Activated CD8-positive, alpha-beta memory T cell treated with anti-CD3 and anti-CD28 coated beads, Interleukin-2, amount 10 ng/mL, durations not matched to agents 7 days and 5 days (primary cell): ENCODE data around the gene ARHGAP10. TPM values are rescaled to one million over a fixed set of nuclear protein-coding genes. Genes with fewer than 3 reads are reported as not detected.

Source experiments
- ATAC-seq: fragments of 150-1000 bp; cut with Tn5 transposase; one replicate; pipeline ENCODE4 v1.10.0; 2021; ENCODE audit warnings: moderate library complexity
- CTCF ChIA-PET: fragments of 350-600 bp; sonication (Branson Sonifier 250); formaldehyde crosslinking; loops from one replicate; lab custom pipeline; 2021; ENCODE audit warnings: antibody characterized with exemption; lab: Charles Lee
- DNase-seq: peaks from one replicate; pipeline ENCODE4 v3.0.0-alpha.2; 2020
- H3K27ac Mint-ChIP-seq: one replicate; pipeline ENCODE4 v1.8.0; 2021; ENCODE audit warnings: mild to moderate bottlenecking, mixed read lengths
- H3K27me3 Mint-ChIP-seq: one replicate; pipeline ENCODE4 v1.8.0; 2021; ENCODE audit warnings: mixed read lengths
- H3K36me3 Mint-ChIP-seq: one replicate; pipeline ENCODE4 v1.8.0; 2021; ENCODE audit warnings: mild to moderate bottlenecking, mixed read lengths
- H3K4me1 Mint-ChIP-seq: one replicate; pipeline ENCODE4 v1.8.0; 2021; ENCODE audit warnings: mixed read lengths
- H3K4me3 Mint-ChIP-seq: one replicate; pipeline ENCODE4 v1.8.0; 2021; ENCODE audit warnings: mild to moderate bottlenecking, moderate library complexity, mixed read lengths
- H3K9me3 Mint-ChIP-seq: one replicate; pipeline ENCODE4 v1.8.0; 2022; ENCODE audit warnings: low read depth, mixed read lengths
- total RNA-seq, 2 experiments: library from RNA; stranded (reverse); gene quantifications; one replicate each; pipeline ENCODE4 v1.2.3, GENCODE V29; 2021

ARHGAP10 gene
- total RNA-seq, 2 experiments from 2014 or later = 12.1 to 18.8 TPM

DNA sequence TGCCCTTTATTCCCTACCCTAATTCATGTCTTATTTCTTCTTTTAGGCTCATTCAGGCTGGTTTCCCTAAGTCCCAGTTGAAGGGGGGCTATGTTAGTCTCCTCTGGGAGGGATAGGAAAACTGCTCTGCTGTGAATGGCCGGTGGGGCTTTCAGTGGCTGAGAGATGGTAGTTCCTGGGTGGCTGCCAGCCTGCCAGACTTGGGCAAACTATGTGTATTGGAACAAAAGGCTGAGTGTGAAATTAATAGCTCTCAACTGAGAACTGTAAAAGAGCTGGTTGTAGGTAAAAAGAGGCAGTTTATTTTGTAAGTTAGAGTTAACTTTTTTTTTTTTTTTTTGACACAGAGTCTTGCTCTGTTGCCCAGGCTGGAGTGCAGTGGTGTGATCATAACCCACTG is 28.8 kb downstream of the ARHGAP10 start:
- Mint-ChIP-seq H3K36me3 (peaks cover 4% of the 10 kb centered on the region), H3K9me3 (no peaks in the 10 kb centered on the region), H3K4me1 (peaks cover 21% of the 10 kb centered on the region), H3K4me3 (no peak overlapping the region), H3K27ac (no peak overlapping the region), H3K27me3 (no peaks in the 10 kb centered on the region)
- CTCF ChIA-PET = interaction anchor here (0.9 kb wide), 1 partner anchor 29 kb away, joined by 3 read pairs; the partner anchor contains the start of gene ARHGAP10
- no peak for DNase-seq
- no peak for ATAC-seq

DNA sequence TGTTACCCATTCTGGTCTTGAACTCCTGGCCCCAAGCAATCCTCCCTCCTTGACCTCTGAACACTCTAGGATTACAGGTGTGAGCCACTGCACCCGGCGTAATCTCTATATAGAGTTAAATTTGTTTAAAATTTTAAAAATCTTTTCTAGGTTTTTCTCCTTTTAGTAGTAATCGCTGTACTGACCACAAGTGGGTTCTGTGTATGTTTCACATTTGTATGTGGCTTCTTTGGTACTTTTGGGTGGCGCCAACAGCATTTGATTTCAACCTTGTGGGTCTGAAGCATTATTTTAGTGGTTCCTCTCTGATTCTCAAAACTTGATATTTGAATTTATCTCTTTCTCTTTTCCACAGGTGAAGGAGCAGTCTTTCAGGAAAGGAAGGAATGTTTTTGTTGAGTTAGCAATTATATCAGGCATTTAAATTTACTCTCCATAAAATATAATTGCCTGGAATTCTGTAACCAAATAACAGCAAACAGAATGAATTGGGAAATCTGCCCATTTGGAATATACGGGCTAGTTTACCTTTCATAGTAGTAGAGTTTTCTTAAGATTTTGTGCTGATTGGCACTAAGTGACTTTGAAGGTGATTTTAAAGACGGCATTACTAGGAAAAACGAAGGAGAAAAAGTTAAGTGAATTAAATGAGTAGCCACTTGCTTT is 29.5 kb downstream of the ARHGAP10 start:
- CTCF ChIA-PET = interaction anchor here (1.4 kb wide), 1 partner anchor 8 kb away, joined by 6 read pairs; no protein-coding TSS in a partner anchor
- peaks cover 4% of the 10 kb centered on the region for H3K36me3 Mint-ChIP-seq
- no peak overlapping the region for H3K27ac Mint-ChIP-seq
- DNase-seq = no peak
- ATAC-seq = no peak
- H3K4me1 Mint-ChIP-seq = peaks cover 15% of the 10 kb centered on the region
- H3K4me3 Mint-ChIP-seq = no peak overlapping the region
- H3K9me3 Mint-ChIP-seq = no peaks in the 10 kb centered on the region
- H3K27me3 Mint-ChIP-seq = no peaks in the 10 kb centered on the region

DNA sequence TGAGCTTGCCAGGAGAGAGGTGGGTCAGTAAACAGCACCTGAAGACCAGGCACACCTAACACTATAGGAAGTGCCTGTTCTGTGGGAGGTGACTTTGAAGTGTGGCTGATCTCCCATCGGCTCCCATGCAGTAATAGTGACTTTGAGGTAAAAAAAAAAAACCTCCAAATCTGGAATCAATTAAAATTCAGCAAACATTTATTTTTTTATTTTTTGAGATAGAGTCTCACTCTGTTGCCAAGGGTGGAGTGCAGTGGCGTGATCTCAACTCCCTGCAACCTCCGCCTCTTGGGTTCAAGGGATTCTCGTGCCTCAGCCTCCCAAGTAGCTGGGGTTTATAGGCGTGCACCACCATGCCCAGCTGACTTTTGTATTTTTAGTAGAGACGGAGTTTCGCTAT is 32.4 kb downstream of the ARHGAP10 start:
- ATAC-seq = no peak

DNA sequence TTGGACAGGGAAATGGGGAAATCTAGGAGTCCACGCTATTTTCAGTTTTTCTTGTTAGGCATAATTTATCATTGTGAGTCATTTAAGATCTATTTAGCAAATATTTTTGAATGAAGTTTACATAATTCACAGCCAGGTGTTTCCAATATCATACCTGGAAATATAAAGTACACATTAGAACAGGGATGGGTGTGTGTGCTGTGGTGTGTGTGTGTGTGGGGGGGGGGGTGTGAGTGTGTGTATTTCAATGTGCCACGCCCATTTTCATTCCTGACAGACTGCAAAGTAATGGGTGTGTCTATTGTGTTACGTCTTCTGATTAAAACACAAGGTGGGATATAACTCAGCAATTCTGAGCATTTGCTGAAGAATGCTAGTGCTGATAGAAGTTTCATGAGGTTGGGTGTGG is 33.2 kb downstream of the ARHGAP10 start:
- Mint-ChIP-seq H3K27me3 (no peaks in the 10 kb centered on the region), H3K27ac (no peak overlapping the region), H3K4me1 (peaks cover 18% of the 10 kb centered on the region), H3K36me3 (no peaks in the 10 kb centered on the region), H3K9me3 (no peaks in the 10 kb centered on the region), H3K4me3 (no peak overlapping the region)
- DNase-seq (no peak), ATAC-seq (no peak)
- CTCF ChIA-PET = interaction anchor here (0.7 to 1.0 kb wide), 2 partner anchors 15 to 102 kb away, joined by 3 to 5 read pairs; no protein-coding TSS in a partner anchor

More for the DNA sequence above, 32.4 kb downstream of the ARHGAP10 start:
- DNase-seq = no peak
- H3K9me3 Mint-ChIP-seq = no peaks in the 10 kb centered on the region
- H3K4me1 Mint-ChIP-seq = peaks cover 19% of the 10 kb centered on the region
- no peak overlapping the region for H3K4me3 Mint-ChIP-seq
- H3K36me3 Mint-ChIP-seq = no peaks in the 10 kb centered on the region
- no peaks in the 10 kb centered on the region for H3K27me3 Mint-ChIP-seq
- CTCF ChIA-PET = interaction anchor here (0.8 to 1.0 kb wide), 2 partner anchors 16 to 18 kb away, joined by 3 read pairs; no protein-coding TSS in a partner anchor
- no peak overlapping the region for H3K27ac Mint-ChIP-seq

DNA sequence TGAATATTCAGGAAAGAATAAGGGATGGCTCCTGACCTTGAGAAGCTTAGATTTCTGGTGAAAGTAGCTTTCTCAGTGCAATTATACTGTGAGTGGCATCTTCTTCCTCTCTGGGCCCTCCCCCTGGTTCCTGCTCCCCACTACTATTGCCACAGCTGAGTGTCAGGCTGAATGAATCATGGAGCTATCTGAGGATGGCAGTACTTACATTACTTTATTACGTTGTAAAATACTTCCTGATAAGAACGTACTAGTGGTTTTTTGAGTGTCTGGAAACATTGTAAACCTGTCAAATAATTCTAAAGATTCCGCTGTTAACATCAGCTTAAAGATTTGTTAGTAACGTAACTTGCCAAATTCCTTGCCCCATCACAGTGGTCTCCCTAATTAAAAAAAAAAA is 36.2 kb downstream of the ARHGAP10 start:
- no peaks in the 10 kb centered on the region for H3K9me3 Mint-ChIP-seq
- no peak for DNase-seq
- H3K27me3 Mint-ChIP-seq = no peaks in the 10 kb centered on the region
- CTCF ChIA-PET = interaction anchor here (2.0 kb wide), 1 partner anchor 99 kb away, joined by 6 read pairs; no protein-coding TSS in a partner anchor
- ATAC-seq = no peak
- peaks cover 7% of the 10 kb centered on the region for H3K4me1 Mint-ChIP-seq
- H3K27ac Mint-ChIP-seq = no peak overlapping the region
- H3K4me3 Mint-ChIP-seq = no peak overlapping the region
- H3K36me3 Mint-ChIP-seq = no peaks in the 10 kb centered on the region

DNA sequence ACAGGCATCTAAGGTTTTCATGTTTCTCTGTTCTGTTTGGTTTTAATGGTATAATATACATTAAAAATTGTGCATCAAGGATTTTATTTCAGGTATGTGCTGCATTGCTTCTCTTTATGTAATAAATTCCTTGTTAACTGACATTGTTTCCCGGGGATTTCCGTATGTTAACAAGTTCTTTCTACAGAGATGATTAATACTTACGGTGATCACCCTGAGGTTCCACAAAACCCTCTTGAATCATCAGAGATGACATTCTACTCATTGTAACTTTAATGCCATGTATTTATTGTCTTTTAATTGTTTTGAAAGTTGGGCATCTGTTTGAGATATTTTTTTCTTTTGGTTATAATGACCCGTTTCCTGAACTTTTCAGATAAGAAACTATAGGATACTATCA is 37.5 kb downstream of the ARHGAP10 start:
- H3K27me3 Mint-ChIP-seq = no peaks in the 10 kb centered on the region
- no peaks in the 10 kb centered on the region for H3K36me3 Mint-ChIP-seq
- H3K4me1 Mint-ChIP-seq = peaks cover 10% of the 10 kb centered on the region
- DNase-seq (no peak), ATAC-seq (no peak)
- no peaks in the 10 kb centered on the region for H3K9me3 Mint-ChIP-seq
- no peak overlapping the region for H3K27ac Mint-ChIP-seq
- no peak overlapping the region for H3K4me3 Mint-ChIP-seq
- CTCF ChIA-PET = interaction anchor here (1.2 kb wide), 1 partner anchor 98 kb away, joined by 4 read pairs; no protein-coding TSS in a partner anchor

DNA sequence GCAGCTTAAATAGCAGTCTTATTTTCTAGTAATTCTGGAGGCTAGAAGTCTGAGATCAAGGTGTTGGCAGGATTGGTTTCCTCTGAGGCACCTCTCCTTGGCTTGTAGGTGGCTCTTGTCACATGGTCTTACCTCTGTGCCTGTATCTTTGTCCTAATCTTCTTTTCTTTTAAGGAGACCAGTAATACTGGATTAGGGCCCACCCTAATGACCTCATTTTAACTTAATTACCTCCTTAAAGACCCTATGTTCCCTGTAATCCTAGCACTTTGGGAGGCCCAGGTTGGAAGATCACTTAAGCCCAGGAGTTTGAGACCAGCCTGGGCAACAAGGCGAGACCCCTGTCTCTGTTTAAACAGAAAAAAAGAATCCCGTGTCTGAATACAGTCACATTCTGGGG is 38.9 kb downstream of the ARHGAP10 start:
- Mint-ChIP-seq H3K4me3 (no peak overlapping the region), H3K27me3 (no peaks in the 10 kb centered on the region), H3K4me1 (peaks cover 10% of the 10 kb centered on the region), H3K36me3 (no peaks in the 10 kb centered on the region), H3K27ac (no peak overlapping the region), H3K9me3 (no peaks in the 10 kb centered on the region)
- CTCF ChIA-PET = interaction anchor here (1.1 to 1.2 kb wide), 2 partner anchors 15 to 96 kb away, joined by 3 to 4 read pairs; no protein-coding TSS in a partner anchor
- DNase-seq (no peak), ATAC-seq (no peak)

DNA sequence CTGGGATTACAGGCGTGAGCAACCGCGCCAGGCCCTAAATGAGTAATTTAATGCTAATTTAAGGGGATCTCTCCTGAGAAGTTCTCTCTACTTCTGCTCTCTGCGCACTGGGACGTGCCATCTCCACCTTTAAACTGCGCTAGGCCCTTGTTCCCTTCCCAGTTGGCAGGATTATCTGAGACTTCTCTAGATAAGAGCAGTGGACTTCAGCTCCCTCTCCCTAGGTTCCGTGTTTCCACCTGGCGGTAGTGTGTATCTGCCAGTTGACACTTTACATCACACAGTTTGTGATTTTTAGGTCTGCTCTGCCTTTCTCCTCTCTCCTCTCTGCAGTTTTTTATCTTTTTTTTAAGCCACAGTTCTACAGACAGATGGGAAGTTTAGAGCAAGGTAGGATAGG is 40.2 kb downstream of the ARHGAP10 start:
- H3K27me3 Mint-ChIP-seq = no peaks in the 10 kb centered on the region
- CTCF ChIA-PET = no interaction called here
- no peak overlapping the region for H3K27ac Mint-ChIP-seq
- no peak overlapping the region for H3K4me3 Mint-ChIP-seq
- peaks cover 10% of the 10 kb centered on the region for H3K4me1 Mint-ChIP-seq
- H3K36me3 Mint-ChIP-seq = no peaks in the 10 kb centered on the region
- no peak for ATAC-seq
- no peak for DNase-seq
- H3K9me3 Mint-ChIP-seq = no peaks in the 10 kb centered on the region

DNA sequence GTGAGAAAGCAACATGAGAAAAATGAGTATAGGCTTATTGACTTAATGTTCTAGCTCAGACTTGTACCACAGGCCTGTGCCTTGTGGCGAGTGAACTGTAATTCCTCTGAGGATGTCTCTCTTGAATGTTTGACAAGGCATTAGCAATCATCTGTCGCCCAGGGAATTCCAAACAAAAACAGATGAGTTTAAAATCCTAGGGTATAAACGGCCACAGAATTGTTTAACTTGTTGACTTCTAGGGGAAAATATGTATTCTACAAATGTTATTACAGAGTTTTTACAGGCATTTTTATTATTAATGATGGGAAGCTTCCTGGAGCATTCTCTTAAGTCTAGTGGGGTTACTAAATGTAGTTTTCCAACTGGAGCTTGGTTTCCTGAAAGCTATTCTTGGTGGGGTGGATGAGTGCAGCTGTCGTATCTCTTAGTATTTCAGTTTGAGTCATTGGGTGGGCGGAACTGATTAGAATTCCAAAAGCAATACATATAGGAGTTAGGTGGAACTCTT is 40.6 kb downstream of the ARHGAP10 start:
- H3K9me3 Mint-ChIP-seq = no peaks in the 10 kb centered on the region
- peaks cover 13% of the 10 kb centered on the region for H3K4me1 Mint-ChIP-seq

DNA sequence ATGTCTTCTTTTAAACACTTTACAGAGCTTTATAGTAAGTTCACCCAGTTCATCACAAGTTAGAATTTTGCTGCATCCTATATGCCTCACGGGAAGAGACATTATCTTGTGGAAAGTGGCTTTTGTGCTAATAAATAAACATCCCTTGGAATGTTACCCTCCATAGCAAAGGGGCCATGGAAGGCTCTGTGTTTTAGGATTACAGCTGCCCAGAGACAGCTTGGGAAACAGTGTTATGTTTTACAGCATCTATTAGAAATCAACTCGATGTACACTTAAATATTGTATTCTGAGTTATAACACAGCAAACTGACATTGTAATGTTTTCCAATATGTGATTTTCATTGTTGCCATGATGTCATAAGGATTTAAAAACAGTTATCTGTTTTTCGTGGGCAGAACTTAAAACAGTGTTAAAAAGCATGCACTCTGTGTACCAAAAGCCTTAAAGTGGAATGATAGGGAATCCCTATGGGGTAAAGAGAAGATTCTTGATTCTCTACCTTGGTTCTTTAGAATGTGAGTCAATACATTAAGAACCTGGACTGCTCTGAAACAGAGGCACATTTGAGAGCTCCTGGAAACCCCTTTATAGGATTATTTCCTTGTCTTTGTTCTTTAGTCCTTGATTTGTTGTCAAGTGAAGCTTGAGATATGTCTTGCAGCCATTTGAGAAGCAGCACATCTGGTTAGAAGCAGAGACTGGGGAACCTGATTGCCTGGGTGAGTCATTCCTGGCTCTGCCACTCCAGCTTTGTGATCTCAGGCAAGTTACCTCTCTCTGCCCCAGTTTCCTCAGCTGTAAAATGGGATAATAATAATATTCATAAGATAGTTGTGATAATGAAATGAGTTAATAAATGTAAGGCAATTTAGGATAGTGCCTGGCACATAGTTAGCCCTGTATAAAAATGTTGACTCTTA is 41.6 kb downstream of the ARHGAP10 start:
- no peak overlapping the region for H3K27ac Mint-ChIP-seq
- CTCF ChIA-PET = no interaction called here
- no peaks in the 10 kb centered on the region for H3K36me3 Mint-ChIP-seq
- no peaks in the 10 kb centered on the region for H3K9me3 Mint-ChIP-seq
- no peak for ATAC-seq
- H3K27me3 Mint-ChIP-seq = no peaks in the 10 kb centered on the region
- peaks cover 19% of the 10 kb centered on the region for H3K4me1 Mint-ChIP-seq
- DNase-seq = no peak
- no peak overlapping the region for H3K4me3 Mint-ChIP-seq

More for the DNA sequence above, 40.6 kb downstream of the ARHGAP10 start:
- ATAC-seq (no peak), DNase-seq (no peak)
- no peaks in the 10 kb centered on the region for H3K27me3 Mint-ChIP-seq
- no peaks in the 10 kb centered on the region for H3K36me3 Mint-ChIP-seq
- CTCF ChIA-PET = no interaction called here
- no peak overlapping the region for H3K4me3 Mint-ChIP-seq
- no peak overlapping the region for H3K27ac Mint-ChIP-seq

DNA sequence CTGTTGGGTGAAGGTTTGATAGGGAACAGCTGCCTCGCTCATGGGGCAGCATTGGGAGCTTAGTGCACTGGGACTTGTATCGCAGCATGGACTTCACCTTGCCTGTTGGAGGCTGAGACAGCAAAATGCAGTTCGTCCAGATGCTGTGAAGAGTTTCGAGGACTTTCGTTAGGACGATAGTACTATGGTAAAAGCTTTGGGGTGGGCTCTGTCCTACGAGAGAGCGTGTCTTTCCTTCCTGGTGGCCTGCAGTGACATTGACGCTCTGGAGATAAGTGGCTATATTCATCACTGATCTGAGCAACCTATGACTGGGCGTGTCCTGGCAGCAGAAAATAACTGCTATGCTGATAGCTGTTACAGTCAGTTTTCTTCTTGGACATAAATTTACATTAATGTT is 44.8 kb downstream of the ARHGAP10 start:
- ATAC-seq (no peak), DNase-seq (no peak)
- Mint-ChIP-seq H3K36me3 (no peaks in the 10 kb centered on the region), H3K4me1 (peaks cover 28% of the 10 kb centered on the region), H3K27ac (no peak overlapping the region), H3K4me3 (no peak overlapping the region), H3K9me3 (no peaks in the 10 kb centered on the region), H3K27me3 (no peaks in the 10 kb centered on the region)
- CTCF ChIA-PET = interaction anchor here (0.9 kb wide), 1 partner anchor 90 kb away, joined by 3 read pairs; no protein-coding TSS in a partner anchor

DNA sequence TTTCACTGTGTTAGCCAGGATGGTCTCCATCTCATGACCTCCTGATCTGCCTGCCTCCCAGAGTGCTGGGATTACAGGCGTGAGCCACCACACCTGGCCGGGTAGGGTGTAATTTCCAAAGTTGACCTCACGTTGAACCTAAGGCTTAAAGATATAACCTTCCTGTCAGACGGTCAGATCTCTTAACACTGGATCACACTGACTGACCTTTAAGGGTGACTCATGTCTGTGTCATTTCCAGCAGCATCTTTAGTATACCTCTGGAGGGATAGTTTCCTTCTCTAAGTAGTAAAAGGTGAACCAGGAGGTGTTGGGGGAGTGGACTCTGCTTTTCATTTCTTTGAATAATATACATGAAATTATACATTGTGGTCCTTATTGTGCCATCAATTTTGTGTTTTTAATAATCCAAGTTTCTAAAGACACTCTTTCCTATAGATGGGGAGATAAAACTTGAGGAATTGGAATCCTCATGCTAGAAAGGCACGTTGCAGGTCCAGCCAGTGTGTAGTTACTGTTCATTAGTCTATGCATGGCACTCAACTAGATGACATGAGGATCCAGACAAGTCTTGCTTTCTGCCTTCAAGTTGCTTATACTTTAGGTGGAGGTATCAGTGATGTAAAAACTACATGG is 45.7 kb downstream of the ARHGAP10 start:
- Mint-ChIP-seq H3K9me3 (no peaks in the 10 kb centered on the region), H3K4me1 (peaks cover 36% of the 10 kb centered on the region), H3K36me3 (no peaks in the 10 kb centered on the region), H3K27ac (no peak overlapping the region), H3K27me3 (no peaks in the 10 kb centered on the region), H3K4me3 (no peak overlapping the region)
- CTCF ChIA-PET = interaction anchor here (0.9 kb wide), 1 partner anchor 89 kb away, joined by 3 read pairs; no protein-coding TSS in a partner anchor
- DNase-seq (no peak), ATAC-seq (no peak)

DNA sequence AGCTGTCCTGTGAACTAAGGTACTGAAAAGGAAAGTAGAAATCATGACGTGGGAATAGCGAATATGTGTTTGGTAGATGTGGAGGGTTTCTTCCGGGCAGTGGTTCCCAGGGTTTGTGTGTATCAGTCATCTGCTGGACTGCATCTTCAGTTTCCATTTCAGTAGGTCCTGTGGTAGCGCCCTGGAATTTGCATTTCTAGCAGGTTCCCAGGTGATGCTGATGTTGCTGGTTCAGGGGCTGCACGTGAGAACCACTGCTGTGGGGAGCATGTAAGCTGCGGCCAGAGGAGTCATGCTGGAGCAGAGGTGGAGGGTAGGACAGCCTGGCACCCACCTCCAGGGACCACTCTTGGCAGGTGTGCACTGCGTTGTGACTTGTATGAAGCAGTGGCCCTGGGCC is 47.1 kb downstream of the ARHGAP10 start:
- CTCF ChIA-PET = interaction anchor here (1.1 kb wide), 1 partner anchor 10 kb away, joined by 3 read pairs; no protein-coding TSS in a partner anchor
- no peaks in the 10 kb centered on the region for H3K9me3 Mint-ChIP-seq

More for the DNA sequence above, 47.1 kb downstream of the ARHGAP10 start:
- Mint-ChIP-seq H3K4me3 (no peak overlapping the region), H3K27ac (no peak overlapping the region), H3K27me3 (no peaks in the 10 kb centered on the region), H3K4me1 (peaks cover 34% of the 10 kb centered on the region), H3K36me3 (no peaks in the 10 kb centered on the region)
- no peak for DNase-seq
- ATAC-seq = no peak
